Neural progenitor cell (in vitro differentiated cells): ENCODE data around the gene VSTM4. TPM values are rescaled to one million over a fixed set of nuclear protein-coding genes. Genes with fewer than 3 reads are reported as not detected.

Experiments used
- DNase-seq: peaks from one replicate; pipeline ENCODE4 v3.0.0-alpha.2; 2016; ENCODE audit warnings: low spot score
- H2AFZ ChIP-seq: fragments of 200-600 bp; sonication (generic); replicated peaks from 2 replicates; pipeline ENCODE4 v1.6.1; 2016; ENCODE audit warnings: antibody characterized with exemption
- H3F3A ChIP-seq: fragments of 200-600 bp; sonication (generic); 2 replicates; pipeline ENCODE4 v1.6.1; 2016; ENCODE audit warnings: antibody characterized with exemption, low read depth
- H3K27ac ChIP-seq: fragments of 200-600 bp; sonication (generic); 2 replicates; pipeline ENCODE4 v1.5.1; 2016; ENCODE audit warnings: mild to moderate bottlenecking
- H3K27me3 ChIP-seq: fragments of 200-600 bp; sonication (generic); 2 replicates; pipeline ENCODE4 v1.6.1; 2016; ENCODE audit warnings: mild to moderate bottlenecking, moderate library complexity
- H3K36me3 ChIP-seq: fragments of 200-600 bp; sonication (generic); 2 replicates; pipeline ENCODE4 v1.5.1; 2016
- H3K4me1 ChIP-seq: fragments of 200-600 bp; sonication (generic); 2 replicates; pipeline ENCODE4 v1.6.1; 2016; ENCODE audit warnings: mixed run types
- H3K4me2 ChIP-seq: fragments of 200-600 bp; sonication (generic); 2 replicates; pipeline ENCODE4 v1.6.1; 2016
- H3K4me3 ChIP-seq: fragments of 200-600 bp; sonication (generic); 2 replicates; pipeline ENCODE4 v1.5.1; 2016
- H3K79me2 ChIP-seq: fragments of 200-600 bp; sonication (generic); 2 replicates; pipeline ENCODE4 v1.6.1; 2016; ENCODE audit warnings: low read depth
- H3K9ac ChIP-seq: fragments of 200-600 bp; sonication (generic); 2 replicates; pipeline ENCODE4 v1.6.1; 2016
- H3K9me3 ChIP-seq: fragments of 200-600 bp; sonication (generic); 2 replicates; pipeline ENCODE4 v1.5.1; 2016; ENCODE audit warnings: low read depth
- H4K20me1 ChIP-seq: fragments of 200-600 bp; sonication (generic); 2 replicates; pipeline ENCODE4 v1.6.1; 2016; ENCODE audit warnings: low read depth
- H3K27ac Mint-ChIP-seq: 3 replicates; pipeline ENCODE4 v1.8.0; 2021; ENCODE audit warnings: mixed read lengths
- H3K27me3 Mint-ChIP-seq: 2 replicates; pipeline ENCODE4 v1.8.0; 2022; ENCODE audit warnings: low read depth, mild to moderate bottlenecking, inconsistent platforms, moderate library complexity, mixed read lengths; ENCODE audit not compliant: insufficient read depth
- H3K36me3 Mint-ChIP-seq: 3 replicates; pipeline ENCODE4 v1.8.0; 2021; ENCODE audit warnings: mixed read lengths
- H3K4me1 Mint-ChIP-seq: 3 replicates; pipeline ENCODE4 v1.8.0; 2021; ENCODE audit warnings: mixed read lengths
- H3K4me3 Mint-ChIP-seq: 3 replicates; pipeline ENCODE4 v1.8.0; 2021; ENCODE audit warnings: mild to moderate bottlenecking, moderate library complexity, mixed read lengths
- H3K9me3 Mint-ChIP-seq: 3 replicates; pipeline ENCODE4 v1.8.0; 2020; ENCODE audit warnings: mixed read lengths
- CTCF ChIP-seq: fragments of 200-600 bp; sonication (generic); IDR thresholded peaks from 2 replicates; pipeline ENCODE4 v1.5.1; 2017; ENCODE audit warnings: antibody characterized with exemption, mild to moderate bottlenecking
- EZH2 ChIP-seq: fragments of 200-600 bp; sonication (generic); IDR thresholded peaks from 2 replicates; pipeline ENCODE4 v1.6.1; 2017; ENCODE audit warnings: antibody characterized with exemption, mild to moderate bottlenecking, moderate library complexity
- EZH2phosphoT487 ChIP-seq: fragments of 200-600 bp; sonication (generic); IDR thresholded peaks from 2 replicates; pipeline ENCODE4 v1.6.1; 2017; ENCODE audit warnings: antibody characterized with exemption
- total RNA-seq: library from RNA; depleted of rRNA; stranded (reverse); fragments of >200 nt; gene quantifications from 2 replicates; pipeline ENCODE4 v1.2.3, GENCODE V29; 2015; ENCODE audit warnings: low replicate concordance

Gene VSTM4
- total RNA-seq, result 0.92 and 1.2 TPM in 2 replicates

- Histone ChIP-seq H3K4me2 (peak within 1 kb of the TSS; percentile 86), H3F3A (peaks cover 30% of the 10 kb centered on the region), H3K79me2 (no peaks in the 10 kb centered on the region), H3K9ac (peak within 1 kb of the TSS; percentile 52), H4K20me1 (no peaks in the 10 kb centered on the region), H3K27me3 (peaks cover 25% of the 10 kb centered on the region), H3K9me3 (no peaks in the 10 kb centered on the region), H2AFZ (peak within 1 kb of the TSS; percentile 99), H3K27ac (no peak within 1 kb of the TSS), H3K36me3 (no peaks in the 10 kb centered on the region), H3K4me1 (peaks cover 22% of the 10 kb centered on the region), H3K4me3 (peak within 1 kb of the TSS; percentile 65)
- DNase-seq, result peak; percentile 82
- TF ChIP-seq CTCF (peak; percentile 18), EZH2 (peak; percentile 39), EZH2phosphoT487 (no peak)
- no peaks in the 10 kb centered on the region for H3K36me3 Mint-ChIP-seq
- H3K27me3 Mint-ChIP-seq, result peaks cover 13% of the 10 kb centered on the region
- H3K4me3 Mint-ChIP-seq, result peak within 1 kb of the TSS; percentile 89
- no peaks in the 10 kb centered on the region for H3K9me3 Mint-ChIP-seq
- peak within 1 kb of the TSS; percentile 81 for H3K27ac Mint-ChIP-seq
- peaks cover 22% of the 10 kb centered on the region for H3K4me1 Mint-ChIP-seq
Measured at GRCh38 chr10:49115015-49115795, at the start of gene VSTM4. VSTM4 (minus strand) TSS chr10:49115522; CDS start chr10:49115485, 37 bp downstream.

- peaks cover 12% of the 10 kb centered on the region for H3K4me1 Mint-ChIP-seq
Measured at GRCh38 chr10:49164559-49165188, 49.4 kb upstream of the VSTM4 start.

GRCh38 chr10:49163741-49164140 is 48.4 kb upstream of the VSTM4 start:
- no peaks in the 10 kb centered on the region for H3K36me3 ChIP-seq
- H3K79me2 ChIP-seq, result no peaks in the 10 kb centered on the region
- H3K4me1 Mint-ChIP-seq, result peaks cover 8% of the 10 kb centered on the region
- no peak overlapping the region for H3K4me2 ChIP-seq
- H3K9me3 ChIP-seq, result no peaks in the 10 kb centered on the region
- peaks cover 3% of the 10 kb centered on the region for H3K9me3 Mint-ChIP-seq
- H3K4me3 Mint-ChIP-seq, result no peak overlapping the region
- TF ChIP-seq EZH2 (no peak), EZH2phosphoT487 (no peak), CTCF (no peak)
- no peak overlapping the region for H3K9ac ChIP-seq
- no peak overlapping the region for H3K4me3 ChIP-seq
- H4K20me1 ChIP-seq, result no peaks in the 10 kb centered on the region
- no peak for DNase-seq
- H3K27me3 Mint-ChIP-seq, result peaks cover 13% of the 10 kb centered on the region
- no peaks in the 10 kb centered on the region for H3K4me1 ChIP-seq
- no peak overlapping the region for H3K27ac ChIP-seq
- no peaks in the 10 kb centered on the region for H3F3A ChIP-seq
- H3K27ac Mint-ChIP-seq, result no peak overlapping the region
- no peak overlapping the region for H2AFZ ChIP-seq
- H3K36me3 Mint-ChIP-seq, result no peaks in the 10 kb centered on the region
- H3K27me3 ChIP-seq, result no peaks in the 10 kb centered on the region

More at GRCh38 chr10:49164559-49165188, 49.4 kb upstream of the VSTM4 start:
- peak; percentile 72 for DNase-seq
- TF ChIP-seq CTCF (peak; percentile 73), EZH2 (no peak), EZH2phosphoT487 (no peak)
- H3K27me3 Mint-ChIP-seq, result peaks cover 13% of the 10 kb centered on the region
- Histone ChIP-seq H3K36me3 (no peaks in the 10 kb centered on the region), H3K9me3 (no peaks in the 10 kb centered on the region), H4K20me1 (no peaks in the 10 kb centered on the region), H3K4me1 (no peaks in the 10 kb centered on the region), H3K27me3 (no peaks in the 10 kb centered on the region), H3K79me2 (no peaks in the 10 kb centered on the region), H3K9ac (no peak overlapping the region), H3K4me3 (no peak overlapping the region), H3K4me2 (no peak overlapping the region), H2AFZ (no peak overlapping the region), H3F3A (no peaks in the 10 kb centered on the region), H3K27ac (no peak overlapping the region)
- no peaks in the 10 kb centered on the region for H3K36me3 Mint-ChIP-seq
- no peak overlapping the region for H3K27ac Mint-ChIP-seq
- no peak overlapping the region for H3K4me3 Mint-ChIP-seq
- H3K9me3 Mint-ChIP-seq, result peaks cover 3% of the 10 kb centered on the region
